Progenitor cell of endocrine pancreas (in vitro differentiated cells): Measurements from ENCODE around the gene KCNH2. TPM values are rescaled to one million over a fixed set of nuclear protein-coding genes. Genes with fewer than 3 reads are reported as not detected.

Experiments used
- DNase-seq: peaks from one replicate; pipeline ENCODE4 v3.0.0; 2021; ENCODE audit warnings: low spot score; ENCODE audit not compliant: unreplicated experiment
- H3K27ac Mint-ChIP-seq: 2 replicates; pipeline ENCODE4 v1.8.0; 2021; ENCODE audit warnings: mild to moderate bottlenecking, moderate library complexity, mixed read lengths
- H3K27me3 Mint-ChIP-seq: 2 replicates; pipeline ENCODE4 v1.8.0; 2021; ENCODE audit warnings: mixed read lengths
- H3K36me3 Mint-ChIP-seq: 2 replicates; pipeline ENCODE4 v1.8.0; 2022; ENCODE audit warnings: mixed read lengths; ENCODE audit not compliant: insufficient read depth
- H3K4me1 Mint-ChIP-seq: 2 replicates; pipeline ENCODE4 v1.8.0; 2021; ENCODE audit warnings: low read depth, mixed read lengths
- H3K4me3 Mint-ChIP-seq: 2 replicates; pipeline ENCODE4 v1.8.0; 2021; ENCODE audit warnings: low read depth, mild to moderate bottlenecking, moderate library complexity, mixed read lengths
- H3K9me3 Mint-ChIP-seq: 2 replicates; pipeline ENCODE4 v1.8.0; 2021; ENCODE audit warnings: low read depth, mixed read lengths
- total RNA-seq: library from RNA; stranded (reverse); gene quantifications from 2 replicates; pipeline ENCODE4 v1.2.1, GENCODE V29; 2021
- TF ChIP-seq, protein P1 (sequence below): fragments of 200-600 bp; sonication (generic); IDR thresholded peaks from one replicate; pipeline ENCODE4 v1.5.0; 2021; ENCODE audit warnings: antibody characterized with exemption, mild to moderate bottlenecking; ENCODE audit not compliant: unreplicated experiment

Gene KCNH2
- total RNA-seq, 1 donor from 2014 or later, result 9.4 TPM

DNA sequence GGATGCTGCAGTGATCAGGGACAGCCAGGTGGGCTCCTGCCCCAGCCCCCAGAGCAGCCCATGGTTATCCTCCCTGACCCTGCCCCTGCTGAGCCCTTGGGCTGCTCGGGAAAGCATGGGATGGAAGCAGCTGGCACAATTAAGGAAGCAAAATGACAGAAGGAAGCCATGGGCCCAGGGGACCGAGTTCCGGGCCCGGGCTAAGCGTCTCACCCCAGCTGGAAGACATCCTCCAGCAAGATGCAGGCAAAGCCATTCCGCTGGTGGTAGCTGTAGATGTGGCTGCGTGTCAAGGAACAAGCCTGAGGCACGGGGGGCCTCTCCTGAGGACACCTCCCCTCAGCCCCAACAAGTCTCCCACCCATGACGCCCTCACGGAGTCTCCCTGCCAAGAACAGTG lies 45.1 kb upstream of the KCNH2 start:
- Mint-ChIP-seq H3K27me3 (peaks cover 59% of the 10 kb centered on the region), H3K36me3 (no peaks in the 10 kb centered on the region), H3K4me1 (peaks cover 17% of the 10 kb centered on the region), H3K9me3 (no peaks in the 10 kb centered on the region), H3K27ac (no peak overlapping the region), H3K4me3 (no peak overlapping the region)
- TF ChIP-seq, protein P1, sequence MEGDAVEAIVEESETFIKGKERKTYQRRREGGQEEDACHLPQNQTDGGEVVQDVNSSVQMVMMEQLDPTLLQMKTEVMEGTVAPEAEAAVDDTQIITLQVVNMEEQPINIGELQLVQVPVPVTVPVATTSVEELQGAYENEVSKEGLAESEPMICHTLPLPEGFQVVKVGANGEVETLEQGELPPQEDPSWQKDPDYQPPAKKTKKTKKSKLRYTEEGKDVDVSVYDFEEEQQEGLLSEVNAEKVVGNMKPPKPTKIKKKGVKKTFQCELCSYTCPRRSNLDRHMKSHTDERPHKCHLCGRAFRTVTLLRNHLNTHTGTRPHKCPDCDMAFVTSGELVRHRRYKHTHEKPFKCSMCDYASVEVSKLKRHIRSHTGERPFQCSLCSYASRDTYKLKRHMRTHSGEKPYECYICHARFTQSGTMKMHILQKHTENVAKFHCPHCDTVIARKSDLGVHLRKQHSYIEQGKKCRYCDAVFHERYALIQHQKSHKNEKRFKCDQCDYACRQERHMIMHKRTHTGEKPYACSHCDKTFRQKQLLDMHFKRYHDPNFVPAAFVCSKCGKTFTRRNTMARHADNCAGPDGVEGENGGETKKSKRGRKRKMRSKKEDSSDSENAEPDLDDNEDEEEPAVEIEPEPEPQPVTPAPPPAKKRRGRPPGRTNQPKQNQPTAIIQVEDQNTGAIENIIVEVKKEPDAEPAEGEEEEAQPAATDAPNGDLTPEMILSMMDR, result no peak
- no peak for DNase-seq

DNA sequence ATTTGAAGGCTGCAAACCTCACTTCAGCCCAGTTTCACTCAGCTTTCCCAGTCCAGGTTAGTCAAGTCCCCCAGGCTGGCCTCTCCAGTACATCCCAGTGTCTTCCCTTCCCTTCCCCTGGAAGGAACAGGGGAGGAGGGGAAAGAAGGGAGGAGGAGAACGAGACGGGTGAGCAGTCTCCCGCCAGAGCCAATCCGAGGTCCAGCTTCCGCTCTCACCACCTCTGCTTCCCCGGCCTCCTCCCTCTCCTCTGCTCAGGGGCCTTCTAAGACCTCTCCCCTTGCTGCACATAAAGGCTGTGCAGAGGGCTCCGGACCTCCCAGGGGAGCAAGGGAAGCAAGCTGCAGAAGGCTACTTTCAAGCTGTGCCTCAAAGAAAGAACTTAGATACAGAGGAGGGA lies 42.1 kb upstream of the KCNH2 start:
- H3K36me3 Mint-ChIP-seq, result no peaks in the 10 kb centered on the region
- no peak overlapping the region for H3K27ac Mint-ChIP-seq
- H3K4me3 Mint-ChIP-seq, result no peak overlapping the region
- no peaks in the 10 kb centered on the region for H3K9me3 Mint-ChIP-seq
- peaks cover 77% of the 10 kb centered on the region for H3K27me3 Mint-ChIP-seq
- TF ChIP-seq, protein P1, result no peak
- H3K4me1 Mint-ChIP-seq, result peaks cover 4% of the 10 kb centered on the region
- DNase-seq, result no peak

DNA sequence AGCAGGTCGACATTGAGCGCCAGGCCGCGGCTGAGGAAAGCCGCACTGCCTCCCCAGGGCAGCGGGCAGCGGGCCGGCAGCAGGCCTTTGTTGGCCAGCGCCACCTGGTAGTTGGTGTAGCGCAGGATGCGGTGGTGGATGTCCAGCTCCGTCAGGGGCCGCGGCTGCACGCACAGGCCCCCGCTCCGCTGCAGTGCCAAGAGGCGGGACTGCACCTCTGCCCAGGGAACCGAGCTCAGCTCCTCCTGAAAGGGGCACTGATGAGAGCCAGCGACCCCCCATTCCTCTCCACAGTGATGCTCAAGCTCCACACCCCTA lies 41.0 kb upstream of the KCNH2 start:
- DNase-seq, result no peak
- Mint-ChIP-seq H3K27me3 (peaks cover 82% of the 10 kb centered on the region), H3K4me1 (peaks cover 5% of the 10 kb centered on the region), H3K36me3 (no peaks in the 10 kb centered on the region), H3K4me3 (no peak overlapping the region), H3K9me3 (no peaks in the 10 kb centered on the region), H3K27ac (peak overlapping the region; percentile 56)
- TF ChIP-seq, protein P1, result no peak

DNA sequence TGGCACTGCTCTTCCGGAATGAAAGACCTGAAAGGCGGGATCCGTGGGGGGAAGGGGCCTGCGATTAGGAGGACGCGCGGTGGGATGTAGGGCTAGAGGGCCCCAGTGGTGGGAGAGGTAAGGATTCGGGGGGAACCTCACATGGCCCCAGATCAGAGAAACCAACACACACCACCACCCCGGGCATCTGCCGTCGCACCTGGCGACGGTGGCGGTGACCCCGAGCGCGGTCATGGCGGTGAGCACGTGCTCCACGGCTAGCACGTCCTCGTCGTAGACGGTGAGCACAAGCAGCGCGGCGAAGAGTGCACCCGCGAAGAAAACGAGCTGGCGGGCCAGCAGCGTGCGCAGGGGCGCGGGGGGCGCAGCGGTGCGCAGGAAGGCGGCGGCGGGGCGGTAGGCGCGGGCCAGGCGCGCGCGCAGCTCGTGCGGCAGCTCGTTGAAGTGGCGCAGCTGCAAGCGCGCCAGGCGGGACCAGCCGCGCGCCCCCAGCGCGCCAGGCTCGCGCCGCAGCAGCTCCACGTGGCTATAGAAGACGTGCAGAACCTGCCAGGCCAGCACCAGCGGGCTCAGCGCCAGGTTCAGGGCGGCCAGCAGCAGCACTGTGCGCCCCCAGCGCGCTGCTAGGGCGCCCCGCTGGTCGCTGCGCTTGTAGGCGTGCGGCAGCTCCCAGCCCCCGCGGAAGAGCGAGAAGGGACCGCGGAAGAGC lies 40.5 kb upstream of the KCNH2 start:
- no peak for DNase-seq
- H3K27ac Mint-ChIP-seq, result no peak overlapping the region
- H3K9me3 Mint-ChIP-seq, result no peaks in the 10 kb centered on the region
- H3K4me1 Mint-ChIP-seq, result peaks cover 5% of the 10 kb centered on the region
- peaks cover 87% of the 10 kb centered on the region for H3K27me3 Mint-ChIP-seq
- TF ChIP-seq, protein P1, result no peak
- peak overlapping the region; percentile 57 for H3K4me3 Mint-ChIP-seq
- no peaks in the 10 kb centered on the region for H3K36me3 Mint-ChIP-seq

DNA sequence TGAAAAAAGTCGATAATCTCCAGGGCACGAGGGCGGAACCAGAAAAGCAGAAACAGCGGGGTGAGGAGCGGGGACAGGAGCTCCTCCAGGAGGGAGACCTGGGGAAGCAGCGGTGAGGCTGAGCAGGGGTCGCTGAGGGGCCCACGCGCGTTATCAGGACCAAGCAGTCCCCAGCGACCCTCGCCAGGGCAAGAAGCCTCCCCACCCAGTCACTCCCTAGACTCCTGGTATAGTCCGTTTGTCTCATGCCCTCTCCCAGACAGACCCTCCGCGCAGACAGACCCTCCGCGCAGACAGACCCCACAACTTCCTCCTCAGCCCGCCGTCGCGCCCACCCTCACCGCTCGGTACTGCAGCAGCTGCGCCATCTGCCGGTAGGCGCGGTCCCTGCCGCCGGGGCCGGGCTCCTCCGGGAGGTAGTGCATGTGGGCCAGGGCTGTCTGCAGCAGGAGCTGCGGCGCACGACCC lies 39.9 kb upstream of the KCNH2 start:
- Mint-ChIP-seq H3K27me3 (peaks cover 85% of the 10 kb centered on the region), H3K4me3 (peak overlapping the region; percentile 57), H3K27ac (peak overlapping the region; percentile 56), H3K9me3 (no peaks in the 10 kb centered on the region), H3K36me3 (no peaks in the 10 kb centered on the region), H3K4me1 (peaks cover 5% of the 10 kb centered on the region)
- TF ChIP-seq, protein P1, result peak; percentile 93
- peak; percentile 81 for DNase-seq
